PC-9 (cell line): ENCODE results near the gene TMEM225B.

Source experiments
- CTCF ChIP-seq: fragments of 200-600 bp; sonication (generic); conservative IDR thresholded peaks from 2 replicates; pipeline ENCODE4 v1.6.1; 2017; ENCODE audit warnings: mixed run types, antibody characterized with exemption, mild to moderate bottlenecking, moderate library complexity
- EZH2 ChIP-seq: fragments of 200-600 bp; sonication (generic); IDR thresholded peaks from 2 replicates; pipeline ENCODE4 v1.8.0; 2017; ENCODE audit warnings: antibody characterized with exemption, low read depth

DNA sequence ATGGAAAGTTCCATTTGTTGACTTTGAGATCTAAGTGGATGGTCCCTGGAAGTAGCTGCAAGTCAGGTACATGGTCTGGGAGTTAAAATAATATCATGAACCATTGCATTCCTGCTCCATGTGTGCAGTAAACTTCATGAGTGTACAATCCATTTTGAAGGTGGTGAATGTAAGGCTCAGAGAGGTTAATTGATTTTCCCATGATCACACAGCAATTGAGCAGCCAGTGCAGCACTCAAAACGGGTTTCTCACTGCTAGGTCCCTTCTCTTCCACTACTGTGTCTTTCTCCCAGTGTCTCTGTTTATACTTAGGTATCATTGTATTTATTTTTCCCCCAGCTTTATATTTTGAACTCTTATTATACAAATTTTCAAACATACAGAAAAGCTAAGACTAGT, 28.6 kb downstream of the TMEM225B start:
- no peak for TF ChIP-seq EZH2
- no peak for TF ChIP-seq CTCF
